NAMALWA (cell line): ENCODE data around the gene SLC1A2.

ENCODE experiments used
- DNase-seq: peaks from one replicate; pipeline ENCODE4 v3.0.0-alpha.2; 2015; ENCODE audit warnings: low spot score

SLC1A2 gene

GRCh38 chr11:35270342-35270741 is 149.0 kb downstream of the SLC1A2 start:
- DNase-seq, result no peak

GRCh38 chr11:35267504-35267903 is 151.9 kb downstream of the SLC1A2 start:
- DNase-seq, result no peak

GRCh38 chr11:35265755-35266454 is 153.5 kb downstream of the SLC1A2 start:
- DNase-seq, result no peak

- no peak for DNase-seq
Measured at GRCh38 chr11:35262735-35263134, 156.6 kb downstream of the SLC1A2 start.

- no peak for DNase-seq
Measured at GRCh38 chr11:35262056-35262455, 157.3 kb downstream of the SLC1A2 start.

GRCh38 chr11:35261197-35261596 is 158.2 kb downstream of the SLC1A2 start:
- DNase-seq, result no peak

- DNase-seq, result no peak
Measured at GRCh38 chr11:35260342-35260985, 158.9 kb downstream of the SLC1A2 start.

- no peak for DNase-seq
Measured at GRCh38 chr11:35259529-35259928, 159.8 kb downstream of the SLC1A2 start.

GRCh38 chr11:35257281-35257680 is 162.1 kb downstream of the SLC1A2 start:
- no peak for DNase-seq

GRCh38 chr11:35256296-35256695 is 163.1 kb downstream of the SLC1A2 start:
- DNase-seq, result no peak

- DNase-seq, result no peak
Measured at GRCh38 chr11:35255514-35255913, 163.8 kb downstream of the SLC1A2 start.

GRCh38 chr11:35253237-35253636 is 166.1 kb downstream of the SLC1A2 start:
- no peak for DNase-seq

GRCh38 chr11:35250621-35251020 is 168.7 kb downstream of the SLC1A2 start:
- no peak for DNase-seq

- no peak for DNase-seq
Measured at GRCh38 chr11:35250192-35250591, 169.2 kb downstream of the SLC1A2 start.

- DNase-seq, result no peak
Measured at GRCh38 chr11:35248558-35249323, 170.6 kb downstream of the SLC1A2 start.

- no peak for DNase-seq
Measured at GRCh38 chr11:35247863-35248262, 171.5 kb downstream of the SLC1A2 start.

GRCh38 chr11:35247428-35247827 is 171.9 kb downstream of the SLC1A2 start:
- no peak for DNase-seq

GRCh38 chr11:35246745-35247144 is 172.6 kb downstream of the SLC1A2 start:
- no peak for DNase-seq

GRCh38 chr11:35245786-35246185 is 173.6 kb downstream of the SLC1A2 start:
- no peak for DNase-seq

GRCh38 chr11:35245056-35245455 is 174.3 kb downstream of the SLC1A2 start:
- no peak for DNase-seq

GRCh38 chr11:35243774-35244173 is 175.6 kb downstream of the SLC1A2 start:
- no peak for DNase-seq

GRCh38 chr11:35242412-35243242 is 176.7 kb downstream of the SLC1A2 start:
- no peak for DNase-seq
